Measurements from ENCODE around the gene FGF6. TPM values are rescaled to one million over a fixed set of nuclear protein-coding genes. Genes with fewer than 3 reads are reported as not detected.

Gene FGF6
- total RNA-seq, 1 donor from 2014 or later: not detected

GRCh38 chr12:4448371-4448940, 2.8 kb upstream of the FGF6 start:
- DNase-seq (ENCODE audit: extremely low read depth, low read depth, low spot score): no peak

GRCh38 chr12:4447151-4447550, 1.5 kb upstream of the FGF6 start:
- DNase-seq (ENCODE audit: extremely low read depth, low read depth, low spot score): no peak

GRCh38 chr12:4446335-4446734, 720 bp upstream of the FGF6 start:
- DNase-seq (ENCODE audit: extremely low read depth, low read depth, low spot score): no peak

- no peak for DNase-seq (ENCODE audit: extremely low read depth, low read depth, low spot score)
Measured at GRCh38 chr12:4444031-4444430, 1.6 kb downstream of the FGF6 start.

GRCh38 chr12:4443616-4444015, 2.0 kb downstream of the FGF6 start:
- no peak for DNase-seq (ENCODE audit: extremely low read depth, low read depth, low spot score)

GRCh38 chr12:4441355-4442335, 4.0 kb downstream of the FGF6 start:
- no peak for DNase-seq (ENCODE audit: extremely low read depth, low read depth, low spot score)

- no peak for DNase-seq (ENCODE audit: extremely low read depth, low read depth, low spot score)
Measured at GRCh38 chr12:4440187-4440941, 5.3 kb downstream of the FGF6 start.

GRCh38 chr12:4439736-4440135, 5.9 kb downstream of the FGF6 start:
- DNase-seq (ENCODE audit: extremely low read depth, low read depth, low spot score): no peak

GRCh38 chr12:4438834-4439596, 6.6 kb downstream of the FGF6 start:
- no peak for DNase-seq (ENCODE audit: extremely low read depth, low read depth, low spot score)

GRCh38 chr12:4435537-4435936, 10.1 kb downstream of the FGF6 start:
- no peak for DNase-seq (ENCODE audit: extremely low read depth, low read depth, low spot score)

GRCh38 chr12:4434706-4435425, 10.7 kb downstream of the FGF6 start:
- DNase-seq (ENCODE audit: extremely low read depth, low read depth, low spot score): no peak

GRCh38 chr12:4434301-4434700, 11.3 kb downstream of the FGF6 start:
- DNase-seq (ENCODE audit: extremely low read depth, low read depth, low spot score): no peak

- no peak for DNase-seq (ENCODE audit: extremely low read depth, low read depth, low spot score)
Measured at GRCh38 chr12:4433745-4434058, 11.9 kb downstream of the FGF6 start.

- no peak for DNase-seq (ENCODE audit: extremely low read depth, low read depth, low spot score)
Measured at GRCh38 chr12:4432878-4433744, 12.5 kb downstream of the FGF6 start.

- DNase-seq (ENCODE audit: extremely low read depth, low read depth, low spot score): no peak
Measured at GRCh38 chr12:4431866-4432265, 13.7 kb downstream of the FGF6 start.

GRCh38 chr12:4431436-4431835, 14.2 kb downstream of the FGF6 start:
- no peak for DNase-seq (ENCODE audit: extremely low read depth, low read depth, low spot score)

GRCh38 chr12:4424422-4424821, 21.2 kb downstream of the FGF6 start:
- DNase-seq (ENCODE audit: extremely low read depth, low read depth, low spot score): no peak

- no peak for DNase-seq (ENCODE audit: extremely low read depth, low read depth, low spot score)
Measured at GRCh38 chr12:4423528-4424195, 22.0 kb downstream of the FGF6 start.

- DNase-seq (ENCODE audit: extremely low read depth, low read depth, low spot score): no peak
Measured at GRCh38 chr12:4422985-4423384, 22.6 kb downstream of the FGF6 start.
